Endothelial cell of umbilical vein (primary cell): Measurements from ENCODE around the gene NANOGP8.

Source experiments
- CTCF ChIP-seq, 2 donors: IDR thresholded peaks; 1 replicate in 1 of 2; 2 replicates in 1 of 2; pipeline ENCODE4 v1.5.1; 2011; ENCODE audit warnings: low read length in 2 of 2, mild to moderate bottlenecking in 2 of 2, moderate library complexity in 2 of 2, control low read depth in 1 of 2, inconsistent platforms in 1 of 2, low read depth in 1 of 2; ENCODE audit not compliant: insufficient read depth in 1 of 2; ENCODE audit errors: extremely low read depth in 1 of 2
- EZH2 ChIP-seq: IDR thresholded peaks from 2 replicates; pipeline ENCODE4 v1.6.1; 2012; ENCODE audit warnings: borderline replicate concordance, low read depth, mild to moderate bottlenecking, moderate library complexity, low read length, inconsistent platforms; ENCODE audit not compliant: severe bottlenecking
- FOS ChIP-seq: IDR thresholded peaks from 2 replicates; pipeline ENCODE4 v1.6.1; 2011; ENCODE audit warnings: mild to moderate bottlenecking, low read length, moderate library complexity, borderline replicate concordance; ENCODE audit not compliant: insufficient read depth
- JUN ChIP-seq: IDR thresholded peaks from 2 replicates; pipeline ENCODE4 v1.6.1; 2011; ENCODE audit warnings: borderline replicate concordance, low read depth; ENCODE audit not compliant: insufficient read length, insufficient read depth
- POLR2A ChIP-seq: IDR thresholded peaks from 2 replicates; pipeline ENCODE4 v1.6.1; 2012; ENCODE audit warnings: low read depth, mild to moderate bottlenecking, control low read depth, low read length
- POLR2AphosphoS5 ChIP-seq: IDR thresholded peaks from 2 replicates; pipeline ENCODE4 v1.6.1; 2012; ENCODE audit warnings: low read depth, mild to moderate bottlenecking, control low read depth, low read length, moderate library complexity; ENCODE audit not compliant: insufficient read depth

GRCh38 chr15:35115155-35115725, 30.1 kb upstream of the NANOGP8 start:
- TF ChIP-seq POLR2A (no peak), CTCF (IDR thresholded peaks at IDR 0.05; ENCODE audit: extremely low read depth in 1 of 2, insufficient read depth in 1 of 2, low read depth in 1 of 2, low read length in 2 of 2) (no peak), POLR2AphosphoS5 (no peak), JUN (no peak), FOS (no peak), EZH2 (no peak)
